Testis (tissue), 3 donors: ENCODE results near the gene CCHCR1. TPM values are rescaled to one million over a fixed set of nuclear protein-coding genes. Genes with fewer than 3 reads are reported as not detected.

Source experiments
- DNase-seq: peaks from one replicate; pipeline ENCODE4 v3.0.0-alpha.2; 2019
- H3K27ac ChIP-seq, 2 donors: fragments of 200-600 bp; sonication (generic); one replicate each; pipeline ENCODE4 v1.5.1; 2019
- H3K27me3 ChIP-seq: fragments of 200-600 bp; sonication (generic); one replicate; pipeline ENCODE4 v1.5.1; 2019
- H3K36me3 ChIP-seq: fragments of 200-600 bp; sonication (generic); one replicate; pipeline ENCODE4 v1.5.1; 2017; ENCODE audit warnings: low read depth; ENCODE audit errors: missing control alignments
- H3K4me1 ChIP-seq: fragments of 200-600 bp; sonication (generic); one replicate; pipeline ENCODE4 v1.5.1; 2019
- H3K4me3 ChIP-seq, 2 donors: fragments of 200-600 bp; sonication (generic); one replicate each; pipeline ENCODE4 v1.5.1; 2017 to 2019
- H3K9me3 ChIP-seq: fragments of 200-600 bp; sonication (generic); one replicate; pipeline ENCODE4 v1.5.1; 2017
- POLR2A ChIP-seq: fragments of 450-650 bp; IDR thresholded peaks from one replicate; pipeline ENCODE4 v1.6.1; 2017; ENCODE audit warnings: antibody characterized with exemption, mild to moderate bottlenecking, moderate library complexity
- WGBS, 2 donors: methylation state at CpG; one replicate each; pipeline ENCODE4 v1.1.5; 2018; 5-methylcytosine and 5-hydroxymethylcytosine counted together
- intact Hi-C: fragments of 100-400 bp; cut with DNase I; formaldehyde crosslinking; loops from one replicate; pipeline ENCODE4 v1.15.1; 2023; ENCODE audit warnings: low total_unique reads
- polyA plus RNA-seq: library from polyadenylated mRNA; stranded (reverse); fragments of 350-450 nt; fragmentation: Illumina TruSeq; extraction: RNeasy Lipid Tissue Mini Kit (QIAGEN cat#74804); gene quantifications from one replicate; pipeline ENCODE4 v1.2.3, GENCODE V29; 2014; ENCODE audit warnings: low read depth, low replicate concordance; ENCODE audit not compliant: insufficient read depth
- total RNA-seq, 2 donors: library from RNA; depleted of rRNA; stranded (reverse); fragments of >200 nt; gene quantifications; one replicate each; pipeline ENCODE4 v1.2.3, GENCODE V29; 2016
- TF ChIP-seq, protein P1 (sequence below), 3 experiments: fragments of 450-650 bp in 2 of 3; fragments of 200-600 bp in 1 of 3; sonication (generic) in 1 of 3; IDR thresholded peaks; one replicate each; pipeline ENCODE4 v1.5.1; 2016 to 2019; ENCODE audit warnings: antibody characterized with exemption in 3 of 3, mild to moderate bottlenecking in 2 of 3, moderate library complexity in 1 of 3

CCHCR1 gene
- total and polyA plus RNA-seq, 3 donors from 2014 or later, result 86.4 to 174 (median 93.2) TPM

DNA sequence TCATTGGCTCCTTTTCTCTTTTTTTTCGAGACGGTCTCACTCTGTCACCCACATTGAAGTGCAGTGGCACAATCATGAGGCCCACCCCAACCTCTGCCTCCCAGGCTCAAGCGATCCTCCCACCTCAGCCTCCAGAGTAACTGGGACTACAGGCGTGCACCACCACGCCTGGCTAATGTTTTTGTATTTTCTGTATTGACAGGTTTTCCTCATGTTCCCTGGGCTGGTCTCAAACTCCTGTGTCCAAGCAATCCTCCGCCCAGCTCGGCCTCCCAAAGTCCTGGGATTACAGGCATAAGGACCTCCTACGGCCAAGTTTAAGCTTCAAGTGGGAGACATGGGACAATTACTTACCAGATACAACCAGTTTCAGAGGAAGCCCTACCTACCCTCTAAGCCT is 22.3 kb upstream of the CCHCR1 start:
- Histone ChIP-seq H3K27ac (peak overlapping the region in 1 of 2 donors; percentile 59), H3K4me3 (peak overlapping the region; percentile 49 to 58), H3K27me3 (no peaks in the 10 kb centered on the region), H3K4me1 (no peaks in the 10 kb centered on the region), H3K9me3 (no peaks in the 10 kb centered on the region), H3K36me3 (no peaks in the 10 kb centered on the region)
- TF ChIP-seq, protein P1, sequence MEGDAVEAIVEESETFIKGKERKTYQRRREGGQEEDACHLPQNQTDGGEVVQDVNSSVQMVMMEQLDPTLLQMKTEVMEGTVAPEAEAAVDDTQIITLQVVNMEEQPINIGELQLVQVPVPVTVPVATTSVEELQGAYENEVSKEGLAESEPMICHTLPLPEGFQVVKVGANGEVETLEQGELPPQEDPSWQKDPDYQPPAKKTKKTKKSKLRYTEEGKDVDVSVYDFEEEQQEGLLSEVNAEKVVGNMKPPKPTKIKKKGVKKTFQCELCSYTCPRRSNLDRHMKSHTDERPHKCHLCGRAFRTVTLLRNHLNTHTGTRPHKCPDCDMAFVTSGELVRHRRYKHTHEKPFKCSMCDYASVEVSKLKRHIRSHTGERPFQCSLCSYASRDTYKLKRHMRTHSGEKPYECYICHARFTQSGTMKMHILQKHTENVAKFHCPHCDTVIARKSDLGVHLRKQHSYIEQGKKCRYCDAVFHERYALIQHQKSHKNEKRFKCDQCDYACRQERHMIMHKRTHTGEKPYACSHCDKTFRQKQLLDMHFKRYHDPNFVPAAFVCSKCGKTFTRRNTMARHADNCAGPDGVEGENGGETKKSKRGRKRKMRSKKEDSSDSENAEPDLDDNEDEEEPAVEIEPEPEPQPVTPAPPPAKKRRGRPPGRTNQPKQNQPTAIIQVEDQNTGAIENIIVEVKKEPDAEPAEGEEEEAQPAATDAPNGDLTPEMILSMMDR (IDR thresholded peaks at IDR 0.05), result no peak
- no peak for TF ChIP-seq POLR2A
- 67 to 82% methylated on average over 8 of the region's 8 CpGs for WGBS, 2 donors
- DNase-seq, result no peak
- intact Hi-C loops, result no loop called here

DNA sequence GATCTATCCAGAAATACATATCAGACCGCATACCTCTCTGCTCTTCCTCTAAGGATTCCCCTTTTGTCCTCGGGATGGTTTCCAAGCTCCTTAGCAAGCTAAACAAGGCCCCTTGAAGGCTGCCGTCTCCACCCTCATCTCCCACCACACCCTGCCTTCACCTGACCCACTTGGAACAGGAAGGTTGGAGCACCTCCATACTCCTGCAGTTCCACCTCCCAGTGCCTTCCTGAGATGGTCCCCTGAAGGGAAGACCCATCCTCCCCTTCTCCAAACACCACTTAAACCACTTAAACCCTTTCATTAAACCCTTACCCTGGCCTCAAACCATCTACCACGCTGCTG is 21.4 kb upstream of the CCHCR1 start:
- 82 to 86% methylated on average over 4 of the region's 4 CpGs for WGBS, 2 donors
- H3K4me3 ChIP-seq, result no peak overlapping the region
- no peaks in the 10 kb centered on the region for H3K36me3 ChIP-seq
- H3K9me3 ChIP-seq, result no peaks in the 10 kb centered on the region
- no peaks in the 10 kb centered on the region for H3K27me3 ChIP-seq
- no peaks in the 10 kb centered on the region for H3K4me1 ChIP-seq
- TF ChIP-seq, protein P1 (IDR thresholded peaks at IDR 0.05), result no peak
- TF ChIP-seq POLR2A, result no peak
- intact Hi-C loops, result no loop called here
- DNase-seq, result no peak
- no peak overlapping the region for H3K27ac ChIP-seq

DNA sequence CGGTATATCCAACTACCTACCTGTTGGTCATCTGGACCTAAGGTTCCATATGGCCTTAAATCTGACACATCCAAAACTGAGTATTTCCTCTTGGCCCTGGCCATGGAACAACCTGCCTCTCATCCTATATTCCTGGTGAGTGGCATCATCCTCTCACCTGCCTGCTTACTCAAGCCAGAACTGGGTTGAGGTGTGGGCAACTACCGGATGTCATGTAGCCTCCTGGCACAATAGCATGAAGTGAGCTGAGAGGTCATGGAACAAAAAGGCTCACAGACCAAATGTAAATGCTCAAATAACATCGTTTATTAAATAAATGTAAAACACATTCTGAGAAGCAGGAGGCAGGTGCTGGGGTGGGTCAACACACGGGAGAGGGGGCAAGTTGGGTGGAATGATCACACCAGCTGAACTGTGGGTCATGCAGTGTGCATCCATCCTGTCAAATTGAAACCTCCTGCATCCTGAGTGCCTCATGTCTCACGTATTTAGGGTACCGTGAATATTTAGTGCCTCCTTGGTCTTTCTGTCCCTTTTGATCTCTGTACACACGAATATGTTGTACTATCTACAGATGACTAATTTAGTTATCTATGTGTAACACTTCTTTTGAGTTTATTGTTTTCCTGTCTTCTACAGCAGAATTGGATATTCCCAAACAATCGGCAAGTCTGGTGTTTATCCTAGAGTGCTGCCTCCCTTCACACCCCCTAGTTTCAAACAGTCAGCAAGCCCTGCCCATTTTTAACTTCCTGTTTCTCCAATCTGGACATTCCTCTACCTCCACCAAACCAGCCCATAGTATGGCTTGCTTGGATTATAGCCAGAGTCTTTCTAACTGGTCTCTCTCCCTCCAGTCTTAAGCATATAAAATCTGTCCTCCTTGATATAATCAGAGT is 20.8 kb upstream of the CCHCR1 start:
- DNase-seq, result no peak
- Histone ChIP-seq H3K27ac (no peak overlapping the region), H3K9me3 (no peaks in the 10 kb centered on the region), H3K36me3 (no peaks in the 10 kb centered on the region), H3K4me3 (no peak overlapping the region), H3K27me3 (no peaks in the 10 kb centered on the region), H3K4me1 (no peaks in the 10 kb centered on the region)
- 47 to 75% methylated on average over 8 of the region's 8 CpGs for WGBS, 2 donors
- intact Hi-C loops, result no loop called here
- no peak for TF ChIP-seq POLR2A
- TF ChIP-seq, protein P1 (IDR thresholded peaks at IDR 0.05), result no peak

DNA sequence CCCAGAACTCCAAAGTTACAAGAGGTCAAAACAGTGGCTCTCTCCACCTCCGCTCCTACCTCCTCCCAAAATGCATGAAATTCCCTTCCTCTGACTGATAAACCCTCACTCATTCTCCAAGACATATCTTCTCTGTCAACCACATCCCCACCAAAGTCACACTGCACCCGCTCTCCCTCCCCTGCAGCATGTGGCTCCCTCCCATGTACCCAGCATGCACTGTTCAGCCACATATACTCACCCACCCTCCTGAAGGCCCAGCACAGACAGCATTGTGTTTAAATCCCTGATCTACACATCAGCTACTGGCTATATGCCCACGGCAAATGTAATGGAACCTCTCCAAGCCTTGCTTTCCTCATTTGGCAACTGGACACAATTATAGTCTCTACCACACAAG is 18.4 kb upstream of the CCHCR1 start:
- TF ChIP-seq, protein P1 (IDR thresholded peaks at IDR 0.05), result no peak
- no peak for TF ChIP-seq POLR2A

DNA sequence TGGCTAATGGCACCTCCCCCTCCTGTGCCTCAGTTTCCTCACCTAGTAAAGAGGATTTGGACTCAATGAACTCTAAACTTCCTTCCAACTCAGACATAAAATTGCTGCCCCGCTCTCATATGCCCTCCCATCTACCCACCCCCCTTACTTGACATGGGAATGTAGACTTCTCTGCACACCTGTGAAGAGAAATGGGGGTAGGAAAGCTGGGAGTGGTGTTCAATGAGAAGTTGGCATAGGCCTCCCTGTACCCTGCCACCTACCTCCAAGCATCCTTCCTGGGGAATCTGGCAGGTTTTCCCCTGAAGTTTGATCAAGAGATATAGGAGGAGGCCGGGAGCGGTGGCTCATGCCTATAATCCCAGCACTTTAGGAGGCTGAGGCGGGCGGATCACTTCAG is 16.8 kb upstream of the CCHCR1 start:
- 79 to 95% methylated on average over 5 of the region's 5 CpGs for WGBS, 2 donors
- TF ChIP-seq POLR2A, result no peak
- TF ChIP-seq, protein P1 (IDR thresholded peaks at IDR 0.05), result no peak
- DNase-seq, result no peak
- no peak overlapping the region for H3K27ac ChIP-seq
- no peaks in the 10 kb centered on the region for H3K4me1 ChIP-seq
- intact Hi-C loops, result no loop called here
- H3K4me3 ChIP-seq, result no peak overlapping the region
- no peaks in the 10 kb centered on the region for H3K27me3 ChIP-seq
- H3K36me3 ChIP-seq, result no peaks in the 10 kb centered on the region
- no peaks in the 10 kb centered on the region for H3K9me3 ChIP-seq

More for the DNA sequence above, 18.4 kb upstream of the CCHCR1 start:
- H3K27ac ChIP-seq, result no peak overlapping the region
- H3K27me3 ChIP-seq, result no peaks in the 10 kb centered on the region
- DNase-seq, result no peak
- no peaks in the 10 kb centered on the region for H3K36me3 ChIP-seq
- no peak overlapping the region for H3K4me3 ChIP-seq
- intact Hi-C loops, result no loop called here
- 81 to 86% methylated on average over 3 of the region's 3 CpGs for WGBS, 2 donors
- no peaks in the 10 kb centered on the region for H3K9me3 ChIP-seq
- H3K4me1 ChIP-seq, result no peaks in the 10 kb centered on the region
